ENCODE measurements around the gene BIRC5. TPM values are rescaled to one million over a fixed set of nuclear protein-coding genes. Genes with fewer than 3 reads are reported as not detected.

The BIRC5 gene
- total RNA-seq, 2 experiments from 2014 or later, result 86.1 to 86.5 TPM

GRCh38 chr17:78174346-78174869 is 39.6 kb upstream of the BIRC5 start:
- H3K27ac Mint-ChIP-seq, result peak overlapping the region; percentile 90
- POLR2A ChIA-PET, result interaction anchor here (1.8 to 10.2 kb wide), 3 partner anchors 11 to 40 kb away, joined by 4 to 69 read pairs (median 12); partner anchors contain the start of genes AFMID and TK1
- CTCF ChIA-PET, result interaction anchor here (1.0 to 4.1 kb wide), 5 partner anchors 27 to 154 kb away, joined by 3 to 35 read pairs (median 20); no protein-coding TSS in a partner anchor
- no peaks in the 10 kb centered on the region for H3K27me3 Mint-ChIP-seq
- H3K4me1 Mint-ChIP-seq, result peaks cover 72% of the 10 kb centered on the region
- no peak for DNase-seq
- no peaks in the 10 kb centered on the region for H3K9me3 Mint-ChIP-seq
- H3K36me3 Mint-ChIP-seq (ENCODE audit: low read depth), result peaks cover 58% of the 10 kb centered on the region
- H3K4me3 Mint-ChIP-seq, result no peak overlapping the region

- H3K4me1 Mint-ChIP-seq, result peaks cover 68% of the 10 kb centered on the region
- no peak overlapping the region for H3K4me3 Mint-ChIP-seq
- no peaks in the 10 kb centered on the region for H3K27me3 Mint-ChIP-seq
- peaks cover 62% of the 10 kb centered on the region for H3K36me3 Mint-ChIP-seq (ENCODE audit: low read depth)
- POLR2A ChIA-PET, result interaction anchor here (10.2 kb wide), 1 partner anchor 10 kb away, joined by 69 read pairs; the partner anchor contains the start of genes AFMID and TK1
- DNase-seq, result no peak
- CTCF ChIA-PET, result interaction anchor here (1.0 to 4.1 kb wide), 8 partner anchors 28 to 155 kb away, joined by 3 to 35 read pairs (median 6); partner anchors contain the start of gene TMC8
- no peaks in the 10 kb centered on the region for H3K9me3 Mint-ChIP-seq
- H3K27ac Mint-ChIP-seq, result peak overlapping the region; percentile 40
Measured at GRCh38 chr17:78174870-78175642, 39.0 kb upstream of the BIRC5 start.

GRCh38 chr17:78175643-78175981 is 38.4 kb upstream of the BIRC5 start:
- Mint-ChIP-seq H3K4me1 (peaks cover 70% of the 10 kb centered on the region), H3K36me3 (ENCODE audit: low read depth) (peaks cover 68% of the 10 kb centered on the region), H3K4me3 (no peak overlapping the region), H3K27me3 (no peaks in the 10 kb centered on the region), H3K27ac (no peak overlapping the region), H3K9me3 (no peaks in the 10 kb centered on the region)
- no peak for DNase-seq
- ChIA-PET POLR2A (interaction anchor here (1.0 to 10.2 kb wide), 3 partner anchors 9 to 332 kb away, joined by 4 to 69 read pairs (median 6); partner anchors contain the start of genes AFMID and TK1), CTCF (interaction anchor here (1.0 to 4.1 kb wide), 9 partner anchors 11 to 247 kb away, joined by 3 to 35 read pairs (median 11); partner anchors contain the start of genes TMC6 and TMC8)

GRCh38 chr17:78176548-78177025 is 37.5 kb upstream of the BIRC5 start:
- H3K36me3 Mint-ChIP-seq (ENCODE audit: low read depth), result peaks cover 71% of the 10 kb centered on the region
- no peak overlapping the region for H3K4me3 Mint-ChIP-seq
- peaks cover 66% of the 10 kb centered on the region for H3K4me1 Mint-ChIP-seq
- H3K27ac Mint-ChIP-seq, result peak overlapping the region; percentile 19
- H3K27me3 Mint-ChIP-seq, result no peaks in the 10 kb centered on the region
- peak; percentile 82 for DNase-seq
- no peaks in the 10 kb centered on the region for H3K9me3 Mint-ChIP-seq
- POLR2A ChIA-PET, result interaction anchor here (1.0 to 10.2 kb wide), 8 partner anchors 8 to 333 kb away, joined by 3 to 69 read pairs (median 5); partner anchors contain the start of genes AFMID and TK1
- CTCF ChIA-PET, result interaction anchor here (0.6 to 4.1 kb wide), 30 partner anchors 10 to 843 kb away, joined by 3 to 35 read pairs (median 4); partner anchors contain the start of genes AFMID, TK1, TMC6 and TMC8

- no peak overlapping the region for H3K27ac Mint-ChIP-seq
- no peaks in the 10 kb centered on the region for H3K9me3 Mint-ChIP-seq
- H3K36me3 Mint-ChIP-seq (ENCODE audit: low read depth), result peaks cover 67% of the 10 kb centered on the region
- H3K27me3 Mint-ChIP-seq, result no peaks in the 10 kb centered on the region
- DNase-seq, result no peak
- POLR2A ChIA-PET, result interaction anchor here (1.3 kb wide), 1 partner anchor 18 kb away, joined by 3 read pairs; no protein-coding TSS in a partner anchor
- CTCF ChIA-PET, result interaction anchor here (1.7 kb wide), 1 partner anchor 94 kb away, joined by 5 read pairs; no protein-coding TSS in a partner anchor
- peaks cover 58% of the 10 kb centered on the region for H3K4me1 Mint-ChIP-seq
- no peak overlapping the region for H3K4me3 Mint-ChIP-seq
Measured at GRCh38 chr17:78179372-78179771, 34.7 kb upstream of the BIRC5 start.

GRCh38 chr17:78180083-78180482 is 34.0 kb upstream of the BIRC5 start:
- peaks cover 61% of the 10 kb centered on the region for H3K4me1 Mint-ChIP-seq
- H3K27ac Mint-ChIP-seq, result peak overlapping the region; percentile 64
- ChIA-PET CTCF (interaction anchor here (1.7 kb wide), 1 partner anchor 95 kb away, joined by 5 read pairs; no protein-coding TSS in a partner anchor), POLR2A (no interaction called here)
- no peaks in the 10 kb centered on the region for H3K27me3 Mint-ChIP-seq
- H3K4me3 Mint-ChIP-seq, result no peak overlapping the region
- H3K9me3 Mint-ChIP-seq, result no peaks in the 10 kb centered on the region
- peaks cover 70% of the 10 kb centered on the region for H3K36me3 Mint-ChIP-seq (ENCODE audit: low read depth)
- DNase-seq, result no peak

- no peak overlapping the region for H3K4me3 Mint-ChIP-seq
- peak overlapping the region; percentile 64 for H3K27ac Mint-ChIP-seq
- peaks cover 67% of the 10 kb centered on the region for H3K36me3 Mint-ChIP-seq (ENCODE audit: low read depth)
- no peaks in the 10 kb centered on the region for H3K9me3 Mint-ChIP-seq
- no peaks in the 10 kb centered on the region for H3K27me3 Mint-ChIP-seq
- peaks cover 61% of the 10 kb centered on the region for H3K4me1 Mint-ChIP-seq
- no peak for DNase-seq
- CTCF ChIA-PET, result interaction anchor here (1.7 kb wide), 1 partner anchor 95 kb away, joined by 4 read pairs; no protein-coding TSS in a partner anchor
- POLR2A ChIA-PET, result interaction anchor here (0.8 kb wide), 1 partner anchor 40 kb away, joined by 4 read pairs; no protein-coding TSS in a partner anchor
Measured at GRCh38 chr17:78180508-78180907, 33.5 kb upstream of the BIRC5 start.

GRCh38 chr17:78182504-78182903 is 31.5 kb upstream of the BIRC5 start:
- Mint-ChIP-seq H3K4me1 (peaks cover 55% of the 10 kb centered on the region), H3K4me3 (no peak overlapping the region), H3K9me3 (no peaks in the 10 kb centered on the region), H3K36me3 (ENCODE audit: low read depth) (peaks cover 56% of the 10 kb centered on the region), H3K27me3 (no peaks in the 10 kb centered on the region), H3K27ac (no peak overlapping the region)
- DNase-seq, result no peak
- POLR2A ChIA-PET, result interaction anchor here (6.0 kb wide), 1 partner anchor 9 kb away, joined by 69 read pairs; the partner anchor contains the start of gene SYNGR2
- CTCF ChIA-PET, result interaction anchor here (1.7 kb wide), 1 partner anchor 97 kb away, joined by 4 read pairs; no protein-coding TSS in a partner anchor

GRCh38 chr17:78183916-78184315 is 30.1 kb upstream of the BIRC5 start:
- H3K9me3 Mint-ChIP-seq, result no peaks in the 10 kb centered on the region
- no peaks in the 10 kb centered on the region for H3K27me3 Mint-ChIP-seq
- H3K27ac Mint-ChIP-seq, result no peak overlapping the region
- H3K4me1 Mint-ChIP-seq, result peaks cover 60% of the 10 kb centered on the region
- H3K4me3 Mint-ChIP-seq, result no peak overlapping the region
- no peak for DNase-seq
- H3K36me3 Mint-ChIP-seq (ENCODE audit: low read depth), result peaks cover 49% of the 10 kb centered on the region
- ChIA-PET CTCF (no interaction called here), POLR2A (interaction anchor here (1.2 to 6.0 kb wide), 3 partner anchors 11 to 75 kb away, joined by 3 to 69 read pairs (median 3); partner anchors contain the start of gene SYNGR2)

- no peak overlapping the region for H3K27ac Mint-ChIP-seq
- CTCF ChIA-PET, result no interaction called here
- no peaks in the 10 kb centered on the region for H3K9me3 Mint-ChIP-seq
Measured at GRCh38 chr17:78184351-78184750, 29.7 kb upstream of the BIRC5 start.

GRCh38 chr17:78184868-78185267 is 29.2 kb upstream of the BIRC5 start:
- H3K36me3 Mint-ChIP-seq (ENCODE audit: low read depth), result peaks cover 40% of the 10 kb centered on the region
- H3K9me3 Mint-ChIP-seq, result no peaks in the 10 kb centered on the region
- no peaks in the 10 kb centered on the region for H3K27me3 Mint-ChIP-seq
- peak overlapping the region; percentile 78 for H3K4me3 Mint-ChIP-seq
- DNase-seq, result no peak
- POLR2A ChIA-PET, result interaction anchor here (6.0 kb wide), 1 partner anchor 11 kb away, joined by 69 read pairs; the partner anchor contains the start of gene SYNGR2
- H3K4me1 Mint-ChIP-seq, result peaks cover 60% of the 10 kb centered on the region
- CTCF ChIA-PET, result interaction anchor here (3.6 kb wide), 1 partner anchor 8 kb away, joined by 17 read pairs; no protein-coding TSS in a partner anchor
- no peak overlapping the region for H3K27ac Mint-ChIP-seq

More at GRCh38 chr17:78184351-78184750, 29.7 kb upstream of the BIRC5 start:
- no peak for DNase-seq
- Mint-ChIP-seq H3K27me3 (no peaks in the 10 kb centered on the region), H3K4me1 (peaks cover 60% of the 10 kb centered on the region), H3K36me3 (ENCODE audit: low read depth) (peaks cover 44% of the 10 kb centered on the region), H3K4me3 (no peak overlapping the region)
- POLR2A ChIA-PET, result interaction anchor here (1.2 to 6.0 kb wide), 3 partner anchors 11 to 75 kb away, joined by 3 to 69 read pairs (median 3); partner anchors contain the start of gene SYNGR2

- H3K4me1 Mint-ChIP-seq, result peaks cover 53% of the 10 kb centered on the region
- DNase-seq, result no peak
- ChIA-PET CTCF (interaction anchor here (0.7 to 3.6 kb wide), 5 partner anchors 9 to 167 kb away, joined by 3 to 17 read pairs (median 3); no protein-coding TSS in a partner anchor), POLR2A (interaction anchor here (0.5 to 6.0 kb wide), 12 partner anchors 13 to 268 kb away, joined by 3 to 69 read pairs (median 5); partner anchors contain the start of genes BIRC5, SYNGR2, TMC8 and TNRC6C)
- peak overlapping the region; percentile 78 for H3K4me3 Mint-ChIP-seq
- H3K27me3 Mint-ChIP-seq, result no peaks in the 10 kb centered on the region
- peak overlapping the region; percentile 67 for H3K27ac Mint-ChIP-seq
- no peaks in the 10 kb centered on the region for H3K9me3 Mint-ChIP-seq
- peaks cover 34% of the 10 kb centered on the region for H3K36me3 Mint-ChIP-seq (ENCODE audit: low read depth)
Measured at GRCh38 chr17:78185981-78186691, 27.9 kb upstream of the BIRC5 start.

Data from activated CD4-positive, alpha-beta memory T cell treated with anti-CD3 and anti-CD28 coated beads, Interleukin-2, amount 10 ng/mL, durations not matched to agents 7 days and 5 days (primary cell).